GM12878 (cell line): ENCODE results near the gene EXOC4. TPM values are rescaled to one million over a fixed set of nuclear protein-coding genes. Genes with fewer than 3 reads are reported as not detected.

ENCODE experiments used
- ATAC-seq: fragments of 200-7000 bp; cut with Tn5 transposase; 3 replicates; pipeline ENCODE4 v1.9.1; 2020; ENCODE audit warnings: mild to moderate bottlenecking, moderate library complexity
- BruUV-seq: library from RNA; stranded (reverse); fragments of 400-500 nt; replicated peaks from 2 replicates; lab custom pipeline; 2021; lab: Mats Ljungman, UMichigan
- CTCF ChIA-PET: fragments of 300-600 bp; sonication (Branson Sonifier 250); formaldehyde crosslinking; extraction: SDS; loops from one replicate; lab custom pipeline; 2021; ENCODE audit warnings: inconsistent platforms; lab: Yijun Ruan, JAX
- POLR2A ChIA-PET: fragments of 350-600 bp; formaldehyde crosslinking; extraction: SDS; loops from one replicate; lab custom pipeline; 2021; ENCODE audit warnings: inconsistent platforms; lab: Charles Lee
- RAD21 ChIA-PET: fragments of 300-600 bp; sonication (Branson Sonifier 250); formaldehyde crosslinking; loops from one replicate; lab custom pipeline; 2023; ENCODE audit warnings: antibody characterized with exemption; ENCODE audit not compliant: unreplicated experiment; lab: Charles Lee
- SMC1A ChIA-PET: fragments of 300-600 bp; sonication (Branson Sonifier 250); formaldehyde crosslinking; loops from one replicate; lab custom pipeline; 2023; ENCODE audit not compliant: unreplicated experiment, uncharacterized antibody; lab: Charles Lee
- DNase-seq: peaks from one replicate; pipeline ENCODE4 v3.0.0-alpha.2; 2011; ENCODE audit warnings: low read depth, low spot score
- FAIRE-seq: peaks from 3 replicates; lab custom pipeline; 2011; peaks lifted over from hg19 to GRCh38; lab: Jason Lieb, UNC
- H2AFZ ChIP-seq: 2 replicates; pipeline ENCODE4 v1.6.0; 2011; ENCODE audit warnings: low read depth, low read length, control low read depth; ENCODE audit not compliant: control insufficient read depth
- H3K27ac ChIP-seq: 2 replicates; pipeline ENCODE4 v1.5.1; 2011; ENCODE audit warnings: control low read depth; ENCODE audit not compliant: control insufficient read depth, insufficient read depth
- H3K27me3 ChIP-seq, 2 experiments: replicated peaks in 1 of 2; 2 replicates each; pipeline versions ENCODE4 v1.6.0 to v1.6.1; 2011; ENCODE audit warnings: low read length in 1 of 2; ENCODE audit not compliant: control insufficient read depth in 2 of 2, insufficient read depth in 2 of 2
- H3K36me3 ChIP-seq, 2 experiments: 2 replicates each; pipeline ENCODE4 v1.5.1; 2011; ENCODE audit warnings: low read length in 1 of 2; ENCODE audit not compliant: control insufficient read depth in 2 of 2, insufficient read depth in 2 of 2
- H3K4me1 ChIP-seq: 2 replicates; pipeline ENCODE4 v1.6.1; 2011; ENCODE audit warnings: mild to moderate bottlenecking, low read length, moderate library complexity, mixed read lengths; ENCODE audit not compliant: control insufficient read depth, insufficient read depth
- H3K4me2 ChIP-seq: 2 replicates; pipeline ENCODE4 v1.6.0; 2011; ENCODE audit warnings: control low read depth; ENCODE audit not compliant: control insufficient read depth, insufficient read depth
- H3K4me3 ChIP-seq: fragments of 200-600 bp; sonication (generic); 2 replicates; pipeline ENCODE4 v1.5.1; 2016
- H3K79me2 ChIP-seq: 2 replicates; pipeline ENCODE4 v1.6.0; 2011; ENCODE audit warnings: low read length; ENCODE audit not compliant: control insufficient read depth, insufficient read depth
- H3K9ac ChIP-seq: 2 replicates; pipeline ENCODE4 v1.8.0; 2011; ENCODE audit warnings: low read length, control low read depth, mixed read lengths; ENCODE audit not compliant: control insufficient read depth, insufficient read depth
- H3K9me3 ChIP-seq: replicated peaks from 3 replicates; pipeline ENCODE4 v1.5.1; 2011; ENCODE audit warnings: mild to moderate bottlenecking, low read length; ENCODE audit not compliant: control insufficient read depth, insufficient read depth
- H4K20me1 ChIP-seq: 2 replicates; pipeline ENCODE4 v1.6.0; 2011; ENCODE audit not compliant: control insufficient read depth, insufficient read depth
- CBFB ChIP-seq: IDR thresholded peaks from 2 replicates; pipeline ENCODE4 v1.6.1; 2016; ENCODE audit warnings: antibody characterized with exemption, low read depth
- CEBPB ChIP-seq, 2 experiments: fragments of 150-350 bp in 1 of 2; IDR thresholded peaks; 2 replicates each; pipeline ENCODE4 v1.6.1; 2012 to 2014; ENCODE audit warnings: low read depth in 2 of 2, low read length in 2 of 2, borderline replicate concordance in 1 of 2, inconsistent platforms in 1 of 2
- EP300 ChIP-seq, 2 experiments: fragments of 150-350 bp in 1 of 2; IDR thresholded peaks; 2 replicates each; pipeline ENCODE4 v1.6.1; 2011 to 2012; ENCODE audit warnings: low read depth in 2 of 2, low read length in 2 of 2, borderline replicate concordance in 1 of 2, improper control_type of control experiment in 1 of 2, inconsistent platforms in 1 of 2; ENCODE audit not compliant: control insufficient read depth in 1 of 2
- EZH2 ChIP-seq: IDR thresholded peaks from 2 replicates; pipeline ENCODE4 v1.6.1; 2012; ENCODE audit warnings: low read depth, mild to moderate bottlenecking, control low read depth, inconsistent platforms, low read length, borderline replicate concordance; ENCODE audit not compliant: control insufficient read depth
- KDM1A ChIP-seq: fragments of 200-600 bp; sonication (generic); IDR thresholded peaks from 2 replicates; pipeline ENCODE4 v1.6.1; 2016; ENCODE audit warnings: borderline replicate concordance
- NFXL1 ChIP-seq: fragments of 450-650 bp; IDR thresholded peaks from 2 replicates; pipeline ENCODE4 v1.6.1; 2017; ENCODE audit warnings: antibody characterized with exemption, mild to moderate bottlenecking, borderline replicate concordance
- NFYB ChIP-seq: IDR thresholded peaks from 2 replicates; pipeline ENCODE4 v1.6.1; 2011; ENCODE audit warnings: low read depth, mild to moderate bottlenecking, low read length, improper control_type of control experiment, moderate library complexity; ENCODE audit not compliant: insufficient read depth
- PRDM15 ChIP-seq: fragments of 450-650 bp; formaldehyde crosslinking; IDR thresholded peaks from 2 replicates; pipeline ENCODE4 v1.4.0; 2020; ENCODE audit warnings: mild to moderate bottlenecking, moderate library complexity
- SMAD1 ChIP-seq: fragments of 450-650 bp; IDR thresholded peaks from 2 replicates; pipeline ENCODE4 v1.6.1; 2018; ENCODE audit warnings: mild to moderate bottlenecking, low read depth; ENCODE audit not compliant: partially characterized antibody
- SMC3 ChIP-seq: IDR thresholded peaks from 2 replicates; pipeline ENCODE4 v1.6.1; 2011; ENCODE audit warnings: low read length, improper control_type of control experiment, borderline replicate concordance
- SUPT20H ChIP-seq: IDR thresholded peaks from 2 replicates; pipeline ENCODE4 v1.6.1; 2011; ENCODE audit warnings: low read depth, mild to moderate bottlenecking, low read length, moderate library complexity, borderline replicate concordance; ENCODE audit not compliant: control insufficient read depth
- WRNIP1 ChIP-seq: IDR thresholded peaks from 2 replicates; pipeline ENCODE4 v1.6.1; 2011; ENCODE audit warnings: low read depth, low read length, improper control_type of control experiment, borderline replicate concordance
- ZNF207 ChIP-seq: fragments of 450-650 bp; IDR thresholded peaks from 2 replicates; pipeline ENCODE4 v1.6.1; 2014; ENCODE audit warnings: antibody characterized with exemption, mild to moderate bottlenecking, borderline replicate concordance
- WGBS: methylation state at CpG from one replicate; pipeline ENCODE4 v1.1.6; 2016; ENCODE audit warnings: low lambda C conversion rate; ENCODE audit not compliant: insufficient replicate concordance, insufficient coverage; ENCODE audit errors: missing lambda C conversion rate; 5-methylcytosine and 5-hydroxymethylcytosine counted together
- in situ Hi-C: fragments of 300-500 bp; cut with MboI; formaldehyde crosslinking; loops from 9 replicates; pipeline ENCODE4 v1.14.3; 2018; ENCODE audit warnings: mixed read lengths
- intact Hi-C: fragments of 100-400 bp; cut with micrococcal nuclease; formaldehyde crosslinking; loops from one replicate; pipeline ENCODE4 v1.14.2; 2022; ENCODE audit not compliant: unreplicated experiment
- polyA plus RNA-seq, 11 experiments: library from polyadenylated mRNA; depleted of rRNA in 4 of 11; unstranded in 6 of 11; stranded (reverse) in 5 of 11; fragments of >200 nt; fragmentation: Nextera tagmentation in 4 of 11; fragmentation: Illumina TruSeq in 1 of 11; extraction: Ambion mirVana in 4 of 11; extraction: Trizol in 1 of 11; gene quantifications; 1 replicate in 1 of 11; 2 replicates in 10 of 11; pipeline versions ENCODE4 v1.2.1 to v1.2.3, GENCODE V29; 2011 to 2016; ENCODE audit warnings: inconsistent platforms in 2 of 11, missing spikeins in 2 of 11, low read depth in 1 of 11
- total RNA-seq, 4 experiments: library from RNA; depleted of rRNA in 3 of 4; stranded (reverse); fragments of >200 nt in 3 of 4; fragmentation: Illumina TruSeq in 1 of 4; extraction: Trizol in 1 of 4; gene quantifications; 2 replicates each; pipeline versions ENCODE4 v1.2.1 to v1.2.3, GENCODE V29; 2013 to 2021

Gene EXOC4
- total and polyA plus RNA-seq, 10 of the 15 experiments (the other 5 are each of a cell fraction or from before 2014, with no cell fraction given), result 13.2 to 44.5 (median 29.6) TPM

- Histone ChIP-seq H3K4me2 (no peak overlapping the region), H3K36me3 (no peaks in the 10 kb centered on the region), H3K4me1 (no peaks in the 10 kb centered on the region), H3K79me2 (no peaks in the 10 kb centered on the region), H2AFZ (no peak overlapping the region), H3K9ac (no peak overlapping the region), H3K27me3 (no peaks in the 10 kb centered on the region), H3K27ac (no peak overlapping the region), H3K9me3 (no peaks in the 10 kb centered on the region), H3K4me3 (no peak overlapping the region), H4K20me1 (no peaks in the 10 kb centered on the region)
- ATAC-seq (no peak), DNase-seq (no peak), FAIRE-seq (no peak)
- CTCF ChIA-PET, result no interaction called here
- in situ Hi-C loops, result no loop called here
- intact Hi-C loops, result no loop called here
- POLR2A ChIA-PET, result interaction anchor here (0.6 kb wide), 1 partner anchor 1799 kb away, joined by 4 read pairs; no protein-coding TSS in a partner anchor
- RAD21 ChIA-PET, result no interaction called here
- SMC1A ChIA-PET, result no interaction called here
- WGBS, result 75% methylated on average over 3 of the region's 3 CpGs
- BruUV-seq, result no TSS peak
- no peak for TF ChIP-seq EP300 (IDR thresholded peaks at IDR 0.05; ENCODE audit: borderline replicate concordance in 1 of 2, control insufficient read depth in 1 of 2, low read depth in 2 of 2, low read length in 2 of 2)
- TF ChIP-seq KDM1A, result no peak
- no peak for TF ChIP-seq NFXL1
- no peak for TF ChIP-seq SMAD1
- TF ChIP-seq EZH2, result no peak
- no peak for TF ChIP-seq WRNIP1
- no peak for TF ChIP-seq CBFB
- no peak for TF ChIP-seq SMC3
- TF ChIP-seq SUPT20H, result no peak
- TF ChIP-seq ZNF207, result no peak
- TF ChIP-seq CEBPB (IDR thresholded peaks at IDR 0.05; ENCODE audit: borderline replicate concordance in 1 of 2, low read depth in 2 of 2, low read length in 2 of 2), result no peak
- no peak for TF ChIP-seq NFYB
- TF ChIP-seq PRDM15 (CRISPR knock-in tag), result no peak
- TF ChIP-seq, all 136 proteins: peak for 0
Measured at GRCh38 chr7:133570321-133570720, 317.4 kb downstream of the EXOC4 start.
